ENCODE data around the gene SCML2. TPM values are rescaled to one million over a fixed set of nuclear protein-coding genes. Genes with fewer than 3 reads are reported as not detected.

Gene SCML2
- total RNA-seq, 1 experiment from 2014 or later, result 3.5 TPM

- POLR2A ChIA-PET (ENCODE audit: unreplicated experiment), result no interaction called here
- no peak for DNase-seq
These were observed 82.8 kb downstream of the SCML2 start for GRCh38 chrX:18271725-18272124.

GRCh38 chrX:18271309-18271708 lies 83.2 kb downstream of the SCML2 start:
- DNase-seq (no peak), ATAC-seq (no peak)
- TF ChIP-seq CTCF (conservative IDR thresholded peaks at IDR 0.05; ENCODE audit: low read depth, low read length), result no peak
- TF ChIP-seq EZH2phosphoT487 (IDR thresholded peaks at IDR 0.05; ENCODE audit: borderline replicate concordance, low read length), result no peak
- TF ChIP-seq EZH2 (IDR thresholded peaks at IDR 0.05; ENCODE audit: low read length, unreplicated experiment), result no peak
- Histone ChIP-seq H3K27ac (ENCODE audit: low read length) (no peak overlapping the region), H3K36me3 (ENCODE audit: low read depth, low read length) (no peaks in the 10 kb centered on the region), H3K4me3 (ENCODE audit: low read length) (no peak overlapping the region), H3K9me2 (replicated peaks; ENCODE audit: low read length) (no peaks in the 10 kb centered on the region), H4K20me1 (ENCODE audit: low read length) (no peaks in the 10 kb centered on the region), H3K9me3 (ENCODE audit: low read length) (no peaks in the 10 kb centered on the region), H3K4me2 (ENCODE audit: low read length) (no peak overlapping the region), H3K9ac (ENCODE audit: low read length) (no peak overlapping the region), H3F3A (ENCODE audit: low read length, unreplicated experiment) (no peaks in the 10 kb centered on the region), H3K79me2 (ENCODE audit: low read length) (no peaks in the 10 kb centered on the region), H3K4me1 (ENCODE audit: insufficient read depth, low read length) (no peaks in the 10 kb centered on the region), H3K27me3 (ENCODE audit: low read length) (no peaks in the 10 kb centered on the region), H2AFZ (ENCODE audit: low read length) (no peak overlapping the region)
- POLR2A ChIA-PET (ENCODE audit: unreplicated experiment), result no interaction called here
- CTCF ChIA-PET, result no interaction called here
- intact Hi-C loops (cut with micrococcal nuclease), result no loop called here
- BruUV-seq (replicated peaks), result no TSS peak

More at GRCh38 chrX:18271725-18272124, 82.8 kb downstream of the SCML2 start:
- ATAC-seq, result no peak
- H3K4me2 ChIP-seq (ENCODE audit: low read length), result no peak overlapping the region
- no TSS peak for BruUV-seq (replicated peaks)
- no peak overlapping the region for H3K9ac ChIP-seq (ENCODE audit: low read length)
- H3F3A ChIP-seq (ENCODE audit: low read length, unreplicated experiment), result no peaks in the 10 kb centered on the region
- no peak overlapping the region for H2AFZ ChIP-seq (ENCODE audit: low read length)
- H3K4me1 ChIP-seq (ENCODE audit: insufficient read depth, low read length), result no peaks in the 10 kb centered on the region
- intact Hi-C loops (cut with micrococcal nuclease), result no loop called here
- H3K27ac ChIP-seq (ENCODE audit: low read length), result no peak overlapping the region
- H3K79me2 ChIP-seq (ENCODE audit: low read length), result no peaks in the 10 kb centered on the region
- no peaks in the 10 kb centered on the region for H3K9me3 ChIP-seq (ENCODE audit: low read length)
- no peak overlapping the region for H3K4me3 ChIP-seq (ENCODE audit: low read length)
- CTCF ChIA-PET, result no interaction called here
- no peaks in the 10 kb centered on the region for H3K9me2 ChIP-seq (replicated peaks; ENCODE audit: low read length)
- H4K20me1 ChIP-seq (ENCODE audit: low read length), result no peaks in the 10 kb centered on the region
- no peaks in the 10 kb centered on the region for H3K27me3 ChIP-seq (ENCODE audit: low read length)
- TF ChIP-seq EZH2phosphoT487 (IDR thresholded peaks at IDR 0.05; ENCODE audit: borderline replicate concordance, low read length) (no peak), CTCF (conservative IDR thresholded peaks at IDR 0.05; ENCODE audit: low read depth, low read length) (no peak)
- H3K36me3 ChIP-seq (ENCODE audit: low read depth, low read length), result no peaks in the 10 kb centered on the region

GRCh38 chrX:18255059-18255458 lies 99.4 kb downstream of the SCML2 start:
- ChIA-PET POLR2A (ENCODE audit: unreplicated experiment) (no interaction called here), CTCF (no interaction called here)
- TF ChIP-seq CTCF (conservative IDR thresholded peaks at IDR 0.05; ENCODE audit: low read depth, low read length), result no peak
- TF ChIP-seq EZH2 (IDR thresholded peaks at IDR 0.05; ENCODE audit: low read length, unreplicated experiment), result no peak
- TF ChIP-seq EZH2phosphoT487 (IDR thresholded peaks at IDR 0.05; ENCODE audit: borderline replicate concordance, low read length), result no peak
- H3K36me3 ChIP-seq (ENCODE audit: low read depth, low read length), result no peaks in the 10 kb centered on the region
- intact Hi-C loops (cut with micrococcal nuclease), result loop anchor here (10.0 kb wide), 1 partner anchor 100 kb away; the partner anchor contains the start of gene SCML2
- H3K27me3 ChIP-seq (ENCODE audit: low read length), result no peaks in the 10 kb centered on the region
- H3K4me3 ChIP-seq (ENCODE audit: low read length), result no peak overlapping the region
- DNase-seq, result no peak
- no peaks in the 10 kb centered on the region for H3K79me2 ChIP-seq (ENCODE audit: low read length)
- H3F3A ChIP-seq (ENCODE audit: low read length, unreplicated experiment), result no peaks in the 10 kb centered on the region
- H3K4me1 ChIP-seq (ENCODE audit: insufficient read depth, low read length), result peaks cover 9% of the 10 kb centered on the region
- no peaks in the 10 kb centered on the region for H3K9me2 ChIP-seq (replicated peaks; ENCODE audit: low read length)
- no peak overlapping the region for H3K9ac ChIP-seq (ENCODE audit: low read length)
- H4K20me1 ChIP-seq (ENCODE audit: low read length), result no peaks in the 10 kb centered on the region
- no peak for ATAC-seq
- no TSS peak for BruUV-seq (replicated peaks)
- H3K9me3 ChIP-seq (ENCODE audit: low read length), result no peaks in the 10 kb centered on the region
- H3K4me2 ChIP-seq (ENCODE audit: low read length), result no peak overlapping the region
- H3K27ac ChIP-seq (ENCODE audit: low read length), result 0 out of 2 replicates have a peak overlapping the region, but pooled peaks have one; percentile 7
- H2AFZ ChIP-seq (ENCODE audit: low read length), result no peak overlapping the region
